Endothelial cell of umbilical vein (primary cell): ENCODE results near the gene ZNF544. TPM values are rescaled to one million over a fixed set of nuclear protein-coding genes. Genes with fewer than 3 reads are reported as not detected.

Experiments used
- BruUV-seq: library from RNA; stranded (reverse); fragments of 400-500 nt; replicated peaks from 2 replicates; lab custom pipeline; 2021; lab: Mats Ljungman, UMichigan
- CTCF ChIA-PET: fragments of 300-600, 350-600 bp; sonication (Branson Sonifier 250); formaldehyde crosslinking; loops from one replicate; lab custom pipeline; 2021; ENCODE audit warnings: antibody characterized with exemption, inconsistent platforms; lab: Charles Lee
- POLR2A ChIA-PET: fragments of 300-600, 350-600 bp; sonication (Branson Sonifier 250); formaldehyde crosslinking; loops from one replicate; lab custom pipeline; 2021; ENCODE audit warnings: antibody characterized with exemption, inconsistent platforms; lab: Charles Lee
- DNase-seq: peaks from one replicate; pipeline ENCODE4 v3.0.0-alpha.2; 2011; ENCODE audit warnings: low read depth, low spot score
- FAIRE-seq: peaks from 2 replicates; lab custom pipeline; 2011; peaks lifted over from hg19 to GRCh38; lab: Jason Lieb, UNC
- H2AFZ ChIP-seq: 2 replicates; pipeline ENCODE4 v1.6.0; 2012; ENCODE audit warnings: low read depth, low read length, control low read depth, inconsistent platforms
- H3K27ac ChIP-seq: 2 replicates; pipeline ENCODE4 v1.5.1; 2011; ENCODE audit warnings: low read depth, mild to moderate bottlenecking, control low read depth, low read length, moderate library complexity; ENCODE audit not compliant: insufficient read depth
- H3K27me3 ChIP-seq, 2 experiments: 2 replicates each; pipeline versions ENCODE4 v1.6.0 to v1.6.1; 2011; ENCODE audit warnings: low read length in 2 of 2, mixed read lengths in 1 of 2; ENCODE audit not compliant: control insufficient read depth in 2 of 2, insufficient read depth in 2 of 2
- H3K36me3 ChIP-seq, 2 experiments: 2 replicates in 1 of 2; 3 replicates in 1 of 2; pipeline ENCODE4 v1.5.1; 2011; ENCODE audit warnings: low read length in 2 of 2, mild to moderate bottlenecking in 1 of 2, moderate library complexity in 1 of 2; ENCODE audit not compliant: control insufficient read depth in 2 of 2, insufficient read depth in 2 of 2; ENCODE audit errors: extremely low read depth in 1 of 2
- H3K4me1 ChIP-seq: 3 replicates; pipeline ENCODE4 v1.5.1; 2011; ENCODE audit warnings: mild to moderate bottlenecking, low read length; ENCODE audit not compliant: control insufficient read depth, insufficient read depth; ENCODE audit errors: extremely low read depth
- H3K4me2 ChIP-seq: 2 replicates; pipeline ENCODE4 v1.6.1; 2011; ENCODE audit warnings: low read length, control low read depth, mixed read lengths; ENCODE audit not compliant: insufficient read depth
- H3K4me3 ChIP-seq, 3 experiments: fragments of 200-600 bp in 1 of 3; sonication (generic), shearing (Covaris generic) in 1 of 3; replicated peaks in 1 of 3; 2 replicates each; pipeline ENCODE4 v1.5.1; 2011 to 2016; ENCODE audit warnings: control low read depth in 3 of 3, low read length in 3 of 3, mild to moderate bottlenecking in 2 of 3, inconsistent platforms in 1 of 3, low read depth in 1 of 3, moderate library complexity in 1 of 3; ENCODE audit not compliant: insufficient read depth in 1 of 3
- H3K79me2 ChIP-seq: 2 replicates; pipeline ENCODE4 v1.6.0; 2012; ENCODE audit warnings: low read length, inconsistent platforms; ENCODE audit not compliant: control insufficient read depth, insufficient read depth
- H3K9ac ChIP-seq: replicated peaks from 2 replicates; pipeline ENCODE3; 2011; ENCODE audit warnings: low read length, control low read depth; ENCODE audit not compliant: insufficient read depth; ENCODE audit errors: extremely low read depth
- H3K9me1 ChIP-seq: replicated peaks from 3 replicates; pipeline ENCODE4 v1.6.0; 2011; ENCODE audit warnings: mild to moderate bottlenecking, low read length; ENCODE audit not compliant: control insufficient read depth, insufficient read depth; ENCODE audit errors: extremely low read depth
- H3K9me3 ChIP-seq: replicated peaks from 2 replicates; pipeline ENCODE4 v1.5.1; 2012; ENCODE audit warnings: low read length, inconsistent platforms; ENCODE audit not compliant: control insufficient read depth, insufficient read depth
- H4K20me1 ChIP-seq: replicated peaks from 2 replicates; pipeline ENCODE3; 2011; ENCODE audit warnings: mild to moderate bottlenecking, low read length; ENCODE audit not compliant: control insufficient read depth, insufficient read depth; ENCODE audit errors: extremely low read depth
- EZH2 ChIP-seq: IDR thresholded peaks from 2 replicates; pipeline ENCODE4 v1.6.1; 2012; ENCODE audit warnings: borderline replicate concordance, low read depth, mild to moderate bottlenecking, moderate library complexity, low read length, inconsistent platforms; ENCODE audit not compliant: severe bottlenecking
- FOS ChIP-seq: IDR thresholded peaks from 2 replicates; pipeline ENCODE4 v1.6.1; 2011; ENCODE audit warnings: mild to moderate bottlenecking, low read length, moderate library complexity, borderline replicate concordance; ENCODE audit not compliant: insufficient read depth
- GATA2 ChIP-seq: IDR thresholded peaks from 2 replicates; pipeline ENCODE4 v1.7.0; 2011; ENCODE audit warnings: low read depth, mild to moderate bottlenecking, moderate library complexity, mixed read lengths, low read length; ENCODE audit not compliant: insufficient read length, insufficient read depth
- JUN ChIP-seq: IDR thresholded peaks from 2 replicates; pipeline ENCODE4 v1.6.1; 2011; ENCODE audit warnings: borderline replicate concordance, low read depth; ENCODE audit not compliant: insufficient read length, insufficient read depth
- MYC ChIP-seq: IDR thresholded peaks from one replicate; pipeline ENCODE4 v1.6.1; 2011; ENCODE audit warnings: mild to moderate bottlenecking, low read depth, low read length
- POLR2A ChIP-seq: IDR thresholded peaks from 2 replicates; pipeline ENCODE4 v1.6.1; 2012; ENCODE audit warnings: low read depth, mild to moderate bottlenecking, control low read depth, low read length
- POLR2AphosphoS5 ChIP-seq: IDR thresholded peaks from 2 replicates; pipeline ENCODE4 v1.6.1; 2012; ENCODE audit warnings: low read depth, mild to moderate bottlenecking, control low read depth, low read length, moderate library complexity; ENCODE audit not compliant: insufficient read depth
- dilution Hi-C: fragments of 300-500 bp; cut with MboI; formaldehyde crosslinking; loops from one replicate; pipeline ENCODE4 v1.15.0; 2019; ENCODE audit warnings: low sequenced_read_pairs; ENCODE audit not compliant: extremely low pct_ligation_motif_present
- intact Hi-C: fragments of 100-400 bp; cut with micrococcal nuclease; formaldehyde crosslinking; loops from one replicate; pipeline ENCODE4 v1.10.0; 2022
- polyA plus RNA-seq, 4 experiments: library from polyadenylated mRNA; depleted of rRNA in 3 of 4; stranded (reverse) in 3 of 4; unstranded in 1 of 4; fragments of >200 nt; gene quantifications; 2 replicates each; pipeline versions ENCODE4 v1.2.1 to v1.2.3, GENCODE V29; 2011 to 2012; ENCODE audit warnings: missing spikeins in 1 of 4
- total RNA-seq: library from RNA; stranded (reverse); gene quantifications from 2 replicates; pipeline ENCODE4 v1.2.3, GENCODE V29; 2021
- TF ChIP-seq, protein P1 (sequence below), 2 donors: IDR thresholded peaks; 1 replicate in 1 of 2; 2 replicates in 1 of 2; pipeline ENCODE4 v1.5.1; 2011; ENCODE audit warnings: low read length in 2 of 2, mild to moderate bottlenecking in 2 of 2, moderate library complexity in 2 of 2, control low read depth in 1 of 2, inconsistent platforms in 1 of 2, low read depth in 1 of 2; ENCODE audit not compliant: insufficient read depth in 1 of 2; ENCODE audit errors: extremely low read depth in 1 of 2
- TF ChIP-seq, protein P2 (sequence below): IDR thresholded peaks from 2 replicates; pipeline ENCODE4 v1.6.1; 2011; ENCODE audit not compliant: insufficient read depth, insufficient read length

The ZNF544 gene
- total and polyA plus RNA-seq, 2 donors (not counting 3 experiments of a cell fraction or from before 2014, with no cell fraction given): 33.4 to 45.4 TPM

GRCh38 chr19:58183817-58184215 lies 44.9 kb upstream of the ZNF544 start:
- peak overlapping the region; percentile 89 for H3K27ac ChIP-seq
- TSS peak; percentile 56 for BruUV-seq
- H3K9me1 ChIP-seq: no peaks in the 10 kb centered on the region
- H2AFZ ChIP-seq: peak overlapping the region; percentile 30
- no peaks in the 10 kb centered on the region for H3K9me3 ChIP-seq
- POLR2A ChIA-PET: interaction anchor here (1.0 to 1.5 kb wide), 4 partner anchors 179 to 625 kb away, joined by 3 to 6 read pairs (median 4); partner anchors contain the start of genes ZNF132, ZNF497 and ZNF606
- peaks cover 0 to 9% of the 10 kb centered on the region in 2 experiments for H3K36me3 ChIP-seq
- intact Hi-C loops (loop anchor here (2.0 kb wide), 2 partner anchors 179 to 225 kb away; partner anchors contain the start of genes ZNF497 and ZNF584), dilution Hi-C loops (no loop called here)
- CTCF ChIA-PET: interaction anchor here (0.6 to 1.1 kb wide), 2 partner anchors 267 to 379 kb away, joined by 3 read pairs; partner anchors contain the start of gene ZNF417
- FAIRE-seq: no peak
- no peaks in the 10 kb centered on the region for H3K4me1 ChIP-seq
- no peaks in the 10 kb centered on the region for H3K27me3 ChIP-seq
- no peak for DNase-seq
- peak overlapping the region; percentile 18 to 98 (median 62) for H3K4me3 ChIP-seq
- H3K79me2 ChIP-seq: peaks cover 10% of the 10 kb centered on the region
- H3K9ac ChIP-seq: peak overlapping the region; percentile 90
- TF ChIP-seq FOS (no peak), GATA2 (no peak), JUN (no peak), POLR2AphosphoS5 (no peak), POLR2A (no peak), MYC (no peak), EZH2 (no peak)
- TF ChIP-seq, protein P1, sequence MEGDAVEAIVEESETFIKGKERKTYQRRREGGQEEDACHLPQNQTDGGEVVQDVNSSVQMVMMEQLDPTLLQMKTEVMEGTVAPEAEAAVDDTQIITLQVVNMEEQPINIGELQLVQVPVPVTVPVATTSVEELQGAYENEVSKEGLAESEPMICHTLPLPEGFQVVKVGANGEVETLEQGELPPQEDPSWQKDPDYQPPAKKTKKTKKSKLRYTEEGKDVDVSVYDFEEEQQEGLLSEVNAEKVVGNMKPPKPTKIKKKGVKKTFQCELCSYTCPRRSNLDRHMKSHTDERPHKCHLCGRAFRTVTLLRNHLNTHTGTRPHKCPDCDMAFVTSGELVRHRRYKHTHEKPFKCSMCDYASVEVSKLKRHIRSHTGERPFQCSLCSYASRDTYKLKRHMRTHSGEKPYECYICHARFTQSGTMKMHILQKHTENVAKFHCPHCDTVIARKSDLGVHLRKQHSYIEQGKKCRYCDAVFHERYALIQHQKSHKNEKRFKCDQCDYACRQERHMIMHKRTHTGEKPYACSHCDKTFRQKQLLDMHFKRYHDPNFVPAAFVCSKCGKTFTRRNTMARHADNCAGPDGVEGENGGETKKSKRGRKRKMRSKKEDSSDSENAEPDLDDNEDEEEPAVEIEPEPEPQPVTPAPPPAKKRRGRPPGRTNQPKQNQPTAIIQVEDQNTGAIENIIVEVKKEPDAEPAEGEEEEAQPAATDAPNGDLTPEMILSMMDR (IDR thresholded peaks at IDR 0.05; ENCODE audit: extremely low read depth in 1 of 2, insufficient read depth in 1 of 2, low read depth in 1 of 2, low read length in 2 of 2): no peak
- TF ChIP-seq, protein P2, sequence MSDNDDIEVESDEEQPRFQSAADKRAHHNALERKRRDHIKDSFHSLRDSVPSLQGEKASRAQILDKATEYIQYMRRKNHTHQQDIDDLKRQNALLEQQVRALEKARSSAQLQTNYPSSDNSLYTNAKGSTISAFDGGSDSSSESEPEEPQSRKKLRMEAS: no peak
- peak overlapping the region; percentile 61 for H3K4me2 ChIP-seq
- H4K20me1 ChIP-seq: no peaks in the 10 kb centered on the region
